ENCODE data around the gene EPN2.
A peak's percentile ranks its signal among the peaks of the same experiment; 100 is the strongest.

EPN2 gene

DNA sequence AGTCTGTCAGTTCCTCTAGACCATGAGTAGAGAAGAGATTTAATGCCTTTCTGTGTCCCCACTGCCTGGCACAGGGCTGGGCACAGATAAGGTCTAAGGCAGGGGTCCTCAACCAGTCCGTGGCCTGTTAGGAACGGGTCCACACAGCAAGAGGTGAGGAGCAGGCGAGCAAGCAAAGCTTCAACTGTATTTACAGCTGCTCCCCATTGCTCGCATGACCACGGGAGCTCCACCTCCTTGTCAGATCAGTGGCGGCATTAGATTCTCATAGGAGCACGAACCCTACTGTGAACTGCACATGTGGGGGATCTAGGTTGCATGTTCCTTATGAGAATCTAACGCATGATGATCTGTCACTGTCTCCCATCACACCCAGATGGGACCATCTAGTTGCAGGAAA, 123.6 kb downstream of the EPN2 start:
- H3K4me3 ChIP-seq (ENCODE audit: low read depth, low read length), result no peak overlapping the region
- TF ChIP-seq, protein P1, sequence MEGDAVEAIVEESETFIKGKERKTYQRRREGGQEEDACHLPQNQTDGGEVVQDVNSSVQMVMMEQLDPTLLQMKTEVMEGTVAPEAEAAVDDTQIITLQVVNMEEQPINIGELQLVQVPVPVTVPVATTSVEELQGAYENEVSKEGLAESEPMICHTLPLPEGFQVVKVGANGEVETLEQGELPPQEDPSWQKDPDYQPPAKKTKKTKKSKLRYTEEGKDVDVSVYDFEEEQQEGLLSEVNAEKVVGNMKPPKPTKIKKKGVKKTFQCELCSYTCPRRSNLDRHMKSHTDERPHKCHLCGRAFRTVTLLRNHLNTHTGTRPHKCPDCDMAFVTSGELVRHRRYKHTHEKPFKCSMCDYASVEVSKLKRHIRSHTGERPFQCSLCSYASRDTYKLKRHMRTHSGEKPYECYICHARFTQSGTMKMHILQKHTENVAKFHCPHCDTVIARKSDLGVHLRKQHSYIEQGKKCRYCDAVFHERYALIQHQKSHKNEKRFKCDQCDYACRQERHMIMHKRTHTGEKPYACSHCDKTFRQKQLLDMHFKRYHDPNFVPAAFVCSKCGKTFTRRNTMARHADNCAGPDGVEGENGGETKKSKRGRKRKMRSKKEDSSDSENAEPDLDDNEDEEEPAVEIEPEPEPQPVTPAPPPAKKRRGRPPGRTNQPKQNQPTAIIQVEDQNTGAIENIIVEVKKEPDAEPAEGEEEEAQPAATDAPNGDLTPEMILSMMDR (IDR thresholded peaks at IDR 0.05; ENCODE audit: insufficient read depth, low read depth, low read length, missing control alignments), result no peak
- DNase-seq (ENCODE audit: low read depth), result no peak

DNA sequence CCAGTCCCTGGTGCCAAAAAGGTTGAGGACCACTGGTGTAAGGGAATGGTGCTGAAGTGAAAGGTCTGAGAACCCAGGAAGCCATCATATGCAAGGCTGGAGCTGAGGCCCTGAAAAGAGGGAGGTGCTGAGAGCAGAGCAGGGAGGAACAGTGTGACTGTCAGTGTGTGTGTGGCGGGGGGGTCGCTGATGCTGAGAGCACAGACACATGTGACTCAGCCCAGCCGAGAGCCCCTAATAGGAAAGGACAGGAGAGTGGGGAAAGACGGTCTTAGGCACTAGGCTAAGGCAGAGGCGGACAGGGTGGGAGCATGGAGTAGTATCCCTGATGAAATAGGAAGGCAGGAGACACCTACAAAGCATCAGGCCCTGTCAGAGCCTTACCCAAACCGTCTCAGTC, 124.2 kb downstream of the EPN2 start:
- TF ChIP-seq, protein P1 (IDR thresholded peaks at IDR 0.05; ENCODE audit: insufficient read depth, low read depth, low read length, missing control alignments), result no peak
- no peak for DNase-seq (ENCODE audit: low read depth)
- no peak overlapping the region for H3K4me3 ChIP-seq (ENCODE audit: low read depth, low read length)

DNA sequence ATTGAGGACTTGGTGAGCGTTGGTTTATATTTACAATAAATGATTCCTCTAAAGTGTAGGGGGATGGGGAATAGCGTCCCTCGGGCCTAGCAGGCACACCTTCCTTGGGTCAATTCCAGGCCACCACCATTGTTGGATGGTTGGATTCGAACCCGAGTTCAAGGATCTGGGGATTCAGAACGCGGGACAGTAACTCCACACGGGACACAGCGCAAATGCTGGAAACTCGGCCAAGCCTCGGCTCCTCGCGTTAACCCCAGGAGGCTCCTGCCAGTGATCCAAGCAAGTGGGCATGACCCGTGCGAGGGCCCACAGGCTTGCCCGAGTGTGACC, 124.7 kb downstream of the EPN2 start:
- DNase-seq (ENCODE audit: low read depth), result no peak
- TF ChIP-seq, protein P1 (IDR thresholded peaks at IDR 0.05; ENCODE audit: insufficient read depth, low read depth, low read length, missing control alignments), result no peak
- peak overlapping the region; percentile 73 for H3K4me3 ChIP-seq (ENCODE audit: low read depth, low read length)

DNA sequence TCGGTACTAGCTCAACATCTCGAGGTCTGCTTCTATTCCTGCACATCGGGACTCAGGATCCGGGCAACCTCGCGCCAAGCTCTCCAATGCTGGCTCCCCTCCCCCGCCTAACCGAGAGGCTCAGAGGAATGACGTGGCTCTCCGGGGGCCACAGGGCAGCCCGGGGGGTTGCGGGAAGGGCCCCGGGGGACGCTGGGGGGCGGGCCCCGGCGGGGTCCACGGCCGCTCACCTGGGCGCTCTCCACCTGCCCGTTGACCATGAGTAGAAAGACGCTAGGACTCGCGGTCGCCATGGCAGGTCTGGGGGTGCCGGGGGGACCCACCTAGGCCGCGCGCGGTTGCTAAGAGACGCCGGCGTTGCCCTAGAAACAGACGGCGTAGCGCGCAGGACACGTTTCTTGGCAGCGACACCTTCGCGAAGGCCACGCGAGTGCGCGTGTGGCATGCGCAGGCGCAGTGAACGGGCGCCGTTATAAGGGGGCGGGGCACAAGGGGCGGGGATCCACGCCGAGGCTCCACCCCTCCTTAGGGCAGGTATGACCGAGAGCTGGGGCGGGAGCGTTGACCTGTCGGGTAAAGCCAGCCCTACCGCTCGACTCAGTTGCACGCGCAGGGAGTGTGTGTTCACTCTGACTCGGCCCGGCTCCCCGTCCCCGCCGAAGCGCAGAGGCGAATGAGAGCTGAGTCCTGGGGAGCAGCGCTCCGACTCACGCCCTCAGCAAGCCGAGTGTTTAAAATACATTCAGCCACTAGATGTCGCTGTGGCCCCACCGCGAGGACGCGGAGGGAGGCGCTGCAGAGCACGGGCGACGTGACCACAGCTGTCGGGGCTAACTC, 125.3 kb downstream of the EPN2 start, which contains the start of gene B9D1:
Gene B9D1 (minus strand): TSS at position 447 of the 837 bp plus-strand sequence. CDS start 154 bp downstream, at position 293.
- peak within 1 kb of the TSS; percentile 73 for H3K4me3 ChIP-seq (ENCODE audit: low read depth, low read length)
- DNase-seq (ENCODE audit: low read depth), result peak; percentile 94
- TF ChIP-seq, protein P1 (IDR thresholded peaks at IDR 0.05; ENCODE audit: insufficient read depth, low read depth, low read length, missing control alignments), result peak; percentile 91

DNA sequence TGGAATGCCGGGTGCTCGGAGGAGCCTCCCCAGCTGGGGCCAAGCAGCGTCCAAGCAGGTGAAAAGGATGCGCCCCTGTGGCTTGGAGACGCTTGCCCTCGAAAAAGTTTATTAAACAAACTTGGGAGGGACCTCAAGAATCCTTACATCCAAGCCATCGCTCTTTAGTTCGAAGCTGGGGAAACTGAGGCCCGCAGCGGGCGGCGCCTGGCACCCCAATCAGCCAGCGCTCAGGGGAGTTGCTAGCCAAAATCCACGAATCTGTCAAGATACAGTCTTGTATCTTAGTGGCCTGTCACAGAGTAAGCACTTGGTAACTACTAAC, 125.9 kb downstream of the EPN2 start:
- peak overlapping the region; percentile 73 for H3K4me3 ChIP-seq (ENCODE audit: low read depth, low read length)
- TF ChIP-seq, protein P1 (IDR thresholded peaks at IDR 0.05; ENCODE audit: insufficient read depth, low read depth, low read length, missing control alignments), result no peak
- DNase-seq (ENCODE audit: low read depth), result no peak

DNA sequence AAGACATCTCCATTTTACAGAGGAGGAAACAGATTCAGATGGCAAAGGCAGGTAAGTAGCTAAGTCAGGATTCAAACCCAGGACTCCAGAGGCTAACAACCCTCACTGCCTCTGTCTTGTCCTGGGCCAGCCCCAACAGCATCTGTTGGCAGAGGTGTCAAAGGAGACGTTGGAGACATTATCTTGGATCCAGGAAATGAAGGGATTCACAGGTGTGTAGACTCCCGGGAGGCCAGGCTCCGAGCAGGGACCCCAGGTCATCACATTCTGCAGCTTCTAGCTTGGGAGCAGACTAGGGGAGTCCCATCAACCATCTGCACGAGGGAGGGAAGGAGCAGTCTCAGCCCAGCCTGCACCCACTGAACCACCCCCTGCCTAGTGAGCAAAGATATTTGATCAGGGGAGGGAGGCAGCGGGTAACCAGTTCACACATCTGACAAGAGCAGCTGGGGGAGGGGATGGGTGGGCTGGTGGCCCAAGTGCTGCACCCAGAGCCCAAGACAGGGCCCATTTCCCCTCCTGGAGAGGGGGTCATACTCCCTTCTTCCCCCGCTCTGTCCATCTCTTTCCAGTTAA, 126.4 kb downstream of the EPN2 start:
- no peak for DNase-seq (ENCODE audit: low read depth)
- no peak overlapping the region for H3K4me3 ChIP-seq (ENCODE audit: low read depth, low read length)
- TF ChIP-seq, protein P1 (IDR thresholded peaks at IDR 0.05; ENCODE audit: insufficient read depth, low read depth, low read length, missing control alignments), result no peak

Measured in GM12865 (cell line).